H9 (cell line): ENCODE data around the gene SMYD2. TPM values are rescaled to one million over a fixed set of nuclear protein-coding genes. Genes with fewer than 3 reads are reported as not detected.

Source experiments
- DNase-seq: peaks from one replicate; pipeline ENCODE4 v3.0.0-alpha.2; 2017
- H2AFZ ChIP-seq: one replicate; pipeline ENCODE4 v1.6.1; 2013; ENCODE audit warnings: mild to moderate bottlenecking, low read length, control low read depth, moderate library complexity
- H2AK5ac ChIP-seq: 2 replicates; pipeline ENCODE4 v1.6.1; 2013; ENCODE audit warnings: low read length, control low read depth, mixed read lengths; ENCODE audit not compliant: insufficient read length
- H2BK120ac ChIP-seq: one replicate; pipeline ENCODE4 v1.6.1; 2013; ENCODE audit warnings: low read depth, mild to moderate bottlenecking, low read length, control low read depth, inconsistent platforms; ENCODE audit not compliant: poor library complexity, severe bottlenecking
- H2BK12ac ChIP-seq: 2 replicates; pipeline ENCODE4 v1.6.1; 2013; ENCODE audit warnings: low read length, control low read depth, mixed read lengths, low read depth; ENCODE audit not compliant: insufficient read length
- H2BK15ac ChIP-seq: 2 replicates; pipeline ENCODE4 v1.6.1; 2013; ENCODE audit warnings: low read depth, low read length, control low read depth
- H2BK20ac ChIP-seq: one replicate; pipeline ENCODE4 v1.6.1; 2013; ENCODE audit warnings: low read depth, mild to moderate bottlenecking, low read length, control low read depth, inconsistent platforms; ENCODE audit not compliant: poor library complexity, severe bottlenecking
- H2BK5ac ChIP-seq: 2 replicates; pipeline ENCODE4 v1.6.1; 2013; ENCODE audit warnings: low read length, control low read depth, mixed read lengths; ENCODE audit not compliant: insufficient read length
- H3K14ac ChIP-seq: 2 replicates; pipeline ENCODE4 v1.6.1; 2013; ENCODE audit warnings: low read length, control low read depth; ENCODE audit not compliant: insufficient read depth
- H3K18ac ChIP-seq: 2 replicates; pipeline ENCODE4 v1.6.1; 2013; ENCODE audit warnings: low read depth, mild to moderate bottlenecking, mixed read lengths, low read length, control low read depth; ENCODE audit not compliant: insufficient read length
- H3K23ac ChIP-seq: 2 replicates; pipeline ENCODE4 v1.6.1; 2013; ENCODE audit warnings: low read length, control low read depth, mixed read lengths, low read depth; ENCODE audit not compliant: insufficient read length
- H3K23me2 ChIP-seq: 2 replicates; pipeline ENCODE4 v1.6.1; 2013; ENCODE audit warnings: low read depth, mild to moderate bottlenecking, mixed read lengths, low read length, control low read depth; ENCODE audit not compliant: insufficient read length, poor library complexity, severe bottlenecking
- H3K27ac ChIP-seq: 2 replicates; pipeline ENCODE4 v1.5.1; 2013; ENCODE audit warnings: low read length, control low read depth, mixed read lengths, low read depth; ENCODE audit not compliant: insufficient read length
- H3K27me3 ChIP-seq: 2 replicates; pipeline ENCODE4 v1.6.1; 2013; ENCODE audit warnings: low read length, control low read depth, inconsistent platforms; ENCODE audit not compliant: insufficient read depth
- H3K4ac ChIP-seq: 2 replicates; pipeline ENCODE4 v1.6.1; 2013; ENCODE audit warnings: low read depth, mild to moderate bottlenecking, control low read depth, inconsistent platforms, low read length, moderate library complexity
- H3K4me1 ChIP-seq: 2 replicates; pipeline ENCODE4 v1.6.1; 2013; ENCODE audit warnings: low read length, control low read depth, inconsistent platforms; ENCODE audit not compliant: insufficient read depth
- H3K4me2 ChIP-seq: 2 replicates; pipeline ENCODE4 v1.6.1; 2013; ENCODE audit warnings: low read length, control low read depth, mixed read lengths; ENCODE audit not compliant: insufficient read length, insufficient read depth
- H3K56ac ChIP-seq: 2 replicates; pipeline ENCODE4 v1.6.1; 2013; ENCODE audit warnings: low read depth, mild to moderate bottlenecking, mixed read lengths, low read length, control low read depth; ENCODE audit not compliant: insufficient read length
- H3K79me1 ChIP-seq: 2 replicates; pipeline ENCODE4 v1.6.1; 2013; ENCODE audit warnings: low read depth, mild to moderate bottlenecking, moderate library complexity, low read length, control low read depth, inconsistent platforms; ENCODE audit not compliant: insufficient read depth, poor library complexity, severe bottlenecking
- H3K79me2 ChIP-seq: 2 replicates; pipeline ENCODE4 v1.6.1; 2013; ENCODE audit warnings: low read length, control low read depth, inconsistent platforms; ENCODE audit not compliant: insufficient read depth
- H3K9ac ChIP-seq: 2 replicates; pipeline ENCODE4 v1.6.1; 2013; ENCODE audit warnings: low read length, control low read depth, mixed read lengths; ENCODE audit not compliant: insufficient read length; ENCODE audit errors: extremely low read depth
- H3K9me3 ChIP-seq: one replicate; pipeline ENCODE4 v1.6.1; 2013; ENCODE audit warnings: low read depth, low read length, inconsistent platforms; ENCODE audit not compliant: control insufficient read depth
- H3T11ph ChIP-seq: one replicate; pipeline ENCODE4 v1.6.1; 2013; ENCODE audit warnings: mild to moderate bottlenecking, low read length, control low read depth, inconsistent platforms
- H4K20me1 ChIP-seq: one replicate; pipeline ENCODE4 v1.6.1; 2013; ENCODE audit not compliant: control insufficient read depth, insufficient read length, insufficient read depth
- H4K5ac ChIP-seq: 2 replicates; pipeline ENCODE4 v1.6.1; 2013; ENCODE audit warnings: low read depth, mild to moderate bottlenecking, mixed read lengths, low read length, control low read depth; ENCODE audit not compliant: insufficient read length
- H4K8ac ChIP-seq: replicated peaks from 2 replicates; pipeline ENCODE4 v1.6.1; 2013; ENCODE audit warnings: low read length, control low read depth, mixed read lengths, low read depth; ENCODE audit not compliant: insufficient read length
- H4K91ac ChIP-seq: 2 replicates; pipeline ENCODE4 v1.6.1; 2013; ENCODE audit warnings: low read depth, mild to moderate bottlenecking, moderate library complexity, mixed read lengths, low read length, control low read depth; ENCODE audit not compliant: insufficient read length
- H3K27ac Mint-ChIP-seq, 3 experiments: 2 replicates in 2 of 3; 3 replicates in 1 of 3; pipeline ENCODE4 v1.8.0; 2020 to 2021; ENCODE audit warnings: mixed read lengths in 3 of 3, mild to moderate bottlenecking in 1 of 3, moderate library complexity in 1 of 3
- H3K27me3 Mint-ChIP-seq: 2 replicates; pipeline ENCODE4 v1.8.0; 2021; ENCODE audit warnings: low read depth, mild to moderate bottlenecking, moderate library complexity, mixed read lengths
- H3K36me3 Mint-ChIP-seq, 3 experiments: 2 replicates in 2 of 3; 3 replicates in 1 of 3; pipeline ENCODE4 v1.8.0; 2020 to 2021; ENCODE audit warnings: low read depth in 3 of 3, mixed read lengths in 3 of 3; ENCODE audit not compliant: insufficient read depth in 1 of 3
- H3K4me1 Mint-ChIP-seq, 2 experiments: 2 replicates each; pipeline ENCODE4 v1.8.0; 2020; ENCODE audit warnings: mixed read lengths in 2 of 2
- H3K4me3 Mint-ChIP-seq, 2 experiments: 2 replicates in 1 of 2; 3 replicates in 1 of 2; pipeline ENCODE4 v1.8.0; 2020 to 2021; ENCODE audit warnings: mild to moderate bottlenecking in 2 of 2, mixed read lengths in 2 of 2, moderate library complexity in 1 of 2
- H3K9me3 Mint-ChIP-seq, 2 experiments: 2 replicates in 1 of 2; 3 replicates in 1 of 2; pipeline ENCODE4 v1.8.0; 2020; ENCODE audit warnings: mild to moderate bottlenecking in 2 of 2, mixed read lengths in 2 of 2, moderate library complexity in 1 of 2
- CTCF ChIP-seq: fragments of 200-600 bp; sonication (generic); conservative IDR thresholded peaks from 3 replicates; pipeline ENCODE4 v1.8.0; 2021; ENCODE audit warnings: antibody characterized with exemption, mild to moderate bottlenecking
- WGBS: extraction: QIAGEN DNeasy Blood & Tissue Kit; methylation state at CpG from one replicate; pipeline ENCODE4 v1.1.7; 2013; ENCODE audit warnings: missing lambda C conversion rate, low lambda C conversion rate, mixed read lengths; ENCODE audit not compliant: insufficient read length; ENCODE audit errors: extremely low coverage; 5-methylcytosine and 5-hydroxymethylcytosine counted together
- total RNA-seq: library from RNA; stranded (reverse); gene quantifications from 2 replicates; pipeline ENCODE4 v1.2.1, GENCODE V29; 2021

SMYD2 gene
- total RNA-seq, 1 experiment from 2014 or later: 10.9 TPM

- H4K8ac ChIP-seq: no peak overlapping the region
- H3K56ac ChIP-seq: no peak overlapping the region
- no peak for DNase-seq
- H3K4me1 Mint-ChIP-seq: peaks cover 29 to 30% of the 10 kb centered on the region in 2 experiments
- H3K27ac ChIP-seq: no peak overlapping the region
- no peak overlapping the region for H3T11ph ChIP-seq
- peaks cover 12% of the 10 kb centered on the region; the same call in 1 of the 2 replicates for H3K4me1 ChIP-seq
- no peak overlapping the region for H3K4me2 ChIP-seq
- H2BK20ac ChIP-seq: no peak overlapping the region
- no peak overlapping the region for H3K4ac ChIP-seq
- no peak overlapping the region for H3K14ac ChIP-seq
- no peaks in the 10 kb centered on the region for H3K79me2 ChIP-seq
- no peak overlapping the region for H3K9ac ChIP-seq
- no peak overlapping the region for H2AFZ ChIP-seq
- no CpG with 5 or more reads among the region's 2 CpGs for WGBS
- H3K36me3 Mint-ChIP-seq: peaks cover 13 to 58% (median 37%) of the 10 kb centered on the region in 3 experiments
- no peak overlapping the region for H3K4me3 Mint-ChIP-seq
- no peaks in the 10 kb centered on the region for H4K20me1 ChIP-seq
- H3K27ac Mint-ChIP-seq: no peak overlapping the region
- H2BK5ac ChIP-seq: no peak overlapping the region
- H2BK120ac ChIP-seq: no peak overlapping the region
- no peaks in the 10 kb centered on the region for H3K9me3 ChIP-seq
- no peaks in the 10 kb centered on the region for H3K27me3 Mint-ChIP-seq
- no peaks in the 10 kb centered on the region for H3K9me3 Mint-ChIP-seq
- H3K23me2 ChIP-seq: no peaks in the 10 kb centered on the region
- no peaks in the 10 kb centered on the region for H3K79me1 ChIP-seq
- H4K5ac ChIP-seq: no peak overlapping the region
- no peak overlapping the region for H2BK12ac ChIP-seq
- H4K91ac ChIP-seq: no peak overlapping the region
- no peak overlapping the region for H3K18ac ChIP-seq
- no peak overlapping the region for H2AK5ac ChIP-seq
- no peak for TF ChIP-seq CTCF
- H3K23ac ChIP-seq: no peak overlapping the region
- H2BK15ac ChIP-seq: no peak overlapping the region
- no peaks in the 10 kb centered on the region for H3K27me3 ChIP-seq
Measured at GRCh38 chr1:214351551-214352277, 70.8 kb downstream of the SMYD2 start.
